ENCODE data around the gene TOMM20. TPM values are rescaled to one million over a fixed set of nuclear protein-coding genes. Genes with fewer than 3 reads are reported as not detected.

The TOMM20 gene
- total and polyA plus RNA-seq, 2 of the 8 experiments (the other 6 are each of a cell fraction or from before 2014, with no cell fraction given), result 71.4 to 168 TPM

- TF ChIP-seq JUND (IDR thresholded peaks at IDR 0.05; ENCODE audit: low read length) (no peak), SP4 (IDR thresholded peaks at IDR 0.05; ENCODE audit: low read length) (no peak)
- TF ChIP-seq, protein P1, sequence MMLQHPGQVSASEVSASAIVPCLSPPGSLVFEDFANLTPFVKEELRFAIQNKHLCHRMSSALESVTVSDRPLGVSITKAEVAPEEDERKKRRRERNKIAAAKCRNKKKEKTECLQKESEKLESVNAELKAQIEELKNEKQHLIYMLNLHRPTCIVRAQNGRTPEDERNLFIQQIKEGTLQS (IDR thresholded peaks at IDR 0.05; ENCODE audit: insufficient read depth, low read depth, low read length), result no peak
These were observed 26.9 kb downstream of the TOMM20 start (continued) for GRCh38 chr1:235101558-235102258.

All from H1 (cell line).